Measurements from ENCODE around the gene KIF11. TPM values are rescaled to one million over a fixed set of nuclear protein-coding genes. Genes with fewer than 3 reads are reported as not detected.
A peak's percentile ranks its signal among the peaks of the same experiment; 100 is the strongest.

Gene KIF11
- total and polyA plus RNA-seq, 9 of the 15 experiments (the other 6 are each of a cell fraction or from before 2014, with no cell fraction given), result 11.3 to 54.4 (median 29.2) TPM

- TF ChIP-seq, protein P1, sequence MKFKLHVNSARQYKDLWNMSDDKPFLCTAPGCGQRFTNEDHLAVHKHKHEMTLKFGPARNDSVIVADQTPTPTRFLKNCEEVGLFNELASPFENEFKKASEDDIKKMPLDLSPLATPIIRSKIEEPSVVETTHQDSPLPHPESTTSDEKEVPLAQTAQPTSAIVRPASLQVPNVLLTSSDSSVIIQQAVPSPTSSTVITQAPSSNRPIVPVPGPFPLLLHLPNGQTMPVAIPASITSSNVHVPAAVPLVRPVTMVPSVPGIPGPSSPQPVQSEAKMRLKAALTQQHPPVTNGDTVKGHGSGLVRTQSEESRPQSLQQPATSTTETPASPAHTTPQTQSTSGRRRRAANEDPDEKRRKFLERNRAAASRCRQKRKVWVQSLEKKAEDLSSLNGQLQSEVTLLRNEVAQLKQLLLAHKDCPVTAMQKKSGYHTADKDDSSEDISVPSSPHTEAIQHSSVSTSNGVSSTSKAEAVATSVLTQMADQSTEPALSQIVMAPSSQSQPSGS (CRISPR knock-in tag; IDR thresholded peaks at IDR 0.05), result no peak
- no peak for TF ChIP-seq ESRRA (IDR thresholded peaks at IDR 0.05; ENCODE audit: borderline replicate concordance, low read depth)
- TF ChIP-seq FOXP1 (CRISPR knock-in tag; IDR thresholded peaks at IDR 0.05), result no peak
- peak; percentile 8 for TF ChIP-seq KDM5B (IDR thresholded peaks at IDR 0.05; ENCODE audit: insufficient replicate concordance, low read depth, low read length)
- TF ChIP-seq EHMT2 (IDR thresholded peaks at IDR 0.05), result no peak
- TF ChIP-seq ZNF253 (CRISPR knock-in tag; conservative IDR thresholded peaks at IDR 0.05), result no peak
These were observed 19.7 kb upstream of the KIF11 start (continued) for GRCh38 chr10:92573091-92573797.

GRCh38 chr10:92573798-92574547, 19.0 kb upstream of the KIF11 start, which contains the start of gene IDE:
TSS of gene IDE (minus strand) at chr10:92574093. CDS start at chr10:92574019, 74 bp downstream.
- Histone ChIP-seq H2AFZ (ENCODE audit: low read depth, low read length) (peak within 1 kb of the TSS; percentile 98), H4K20me1 (replicated peaks; ENCODE audit: control insufficient read depth, insufficient read depth, low read length) (peaks cover 17% of the 10 kb centered on the region), H3K4me2 (ENCODE audit: insufficient read depth, low read length) (peak within 1 kb of the TSS; percentile 95), H3K4me1 (replicated peaks in 1 of 2; ENCODE audit: control insufficient read depth in 2 of 2, insufficient read depth in 2 of 2, low read length in 2 of 2) (peaks cover 9 to 14% of the 10 kb centered on the region in 2 experiments; a peak in 4 of 5 replicates), H3K79me2 (ENCODE audit: control insufficient read depth, insufficient read depth, low read length) (peaks cover 64% of the 10 kb centered on the region), H3K9me3 (replicated peaks; ENCODE audit: control insufficient read depth, insufficient read depth, low read depth, low read length) (no peaks in the 10 kb centered on the region), H3K9ac (ENCODE audit: insufficient read depth in 1 of 2, low read depth in 2 of 2, low read length in 2 of 2) (peak within 1 kb of the TSS; percentile 97 to 98), H3K27me3 (ENCODE audit: control insufficient read depth in 2 of 2, insufficient read depth in 2 of 2, low read length in 2 of 2) (no peaks in the 10 kb centered on the region), H3K4me3 (peak within 1 kb of the TSS; percentile 87), H3K27ac (ENCODE audit: extremely low read depth, low read depth, low read length) (peak within 1 kb of the TSS; percentile 97), H3K9me1 (ENCODE audit: control insufficient read depth, insufficient read depth, low read length) (no peaks in the 10 kb centered on the region), H3K36me3 (ENCODE audit: control insufficient read depth, insufficient read depth, low read length) (peaks cover 23% of the 10 kb centered on the region)
- WGBS (ENCODE audit: insufficient coverage, low coverage, missing lambda C conversion rate), result under 1% methylated on average over 36 of the region's 80 CpGs
- ATAC-seq (peak; percentile 87), FAIRE-seq (peak; percentile 49), DNase-seq (ENCODE audit: extremely low read depth in 1 of 4, low spot score in 3 of 4) (peak; percentile 78 to 88 (median 83))
- in situ Hi-C loops (cut with MboI) (loop anchor here (10.0 kb wide), 1 partner anchor 59 kb away; no protein-coding TSS in a partner anchor), intact Hi-C loops (cut with micrococcal nuclease) (loop anchor here (1.0 to 10.0 kb wide), 2 partner anchors 57 to 189 kb away; no protein-coding TSS in a partner anchor)
- CTCF ChIA-PET (ENCODE audit: low intra/inter-chr PET ratio), result interaction anchor here (0.5 to 2.6 kb wide), 3 partner anchors 27 to 66 kb away, joined by 3 to 17 read pairs (median 3); no protein-coding TSS in a partner anchor
- BruUV-seq (replicated peaks), result TSS peak; percentile 69
- POLR2A ChIA-PET, result interaction anchor here (0.6 to 2.5 kb wide), 4 partner anchors 13 to 57 kb away, joined by 3 to 14 read pairs (median 3); no protein-coding TSS in a partner anchor
- TF ChIP-seq SIN3A (IDR thresholded peaks at IDR 0.05; ENCODE audit: borderline replicate concordance in 2 of 2, control insufficient read depth in 1 of 2, low read depth in 2 of 2, low read length in 2 of 2) (peak; percentile 41 to 45; a peak in 1 of 4 replicates), KAT7 (CRISPR knock-in tag; IDR thresholded peaks at IDR 0.05; ENCODE audit: borderline replicate concordance) (peak; percentile 92; the same call in 1 of the 2 replicates), RB1 (IDR thresholded peaks at IDR 0.05; ENCODE audit: low read depth) (peak; percentile 40; the same call in 1 of the 2 replicates), FIP1L1 (IDR thresholded peaks at IDR 0.05; ENCODE audit: low read depth, low read length, poor library complexity, severe bottlenecking) (peak; percentile 74)
- TF ChIP-seq, protein P2, sequence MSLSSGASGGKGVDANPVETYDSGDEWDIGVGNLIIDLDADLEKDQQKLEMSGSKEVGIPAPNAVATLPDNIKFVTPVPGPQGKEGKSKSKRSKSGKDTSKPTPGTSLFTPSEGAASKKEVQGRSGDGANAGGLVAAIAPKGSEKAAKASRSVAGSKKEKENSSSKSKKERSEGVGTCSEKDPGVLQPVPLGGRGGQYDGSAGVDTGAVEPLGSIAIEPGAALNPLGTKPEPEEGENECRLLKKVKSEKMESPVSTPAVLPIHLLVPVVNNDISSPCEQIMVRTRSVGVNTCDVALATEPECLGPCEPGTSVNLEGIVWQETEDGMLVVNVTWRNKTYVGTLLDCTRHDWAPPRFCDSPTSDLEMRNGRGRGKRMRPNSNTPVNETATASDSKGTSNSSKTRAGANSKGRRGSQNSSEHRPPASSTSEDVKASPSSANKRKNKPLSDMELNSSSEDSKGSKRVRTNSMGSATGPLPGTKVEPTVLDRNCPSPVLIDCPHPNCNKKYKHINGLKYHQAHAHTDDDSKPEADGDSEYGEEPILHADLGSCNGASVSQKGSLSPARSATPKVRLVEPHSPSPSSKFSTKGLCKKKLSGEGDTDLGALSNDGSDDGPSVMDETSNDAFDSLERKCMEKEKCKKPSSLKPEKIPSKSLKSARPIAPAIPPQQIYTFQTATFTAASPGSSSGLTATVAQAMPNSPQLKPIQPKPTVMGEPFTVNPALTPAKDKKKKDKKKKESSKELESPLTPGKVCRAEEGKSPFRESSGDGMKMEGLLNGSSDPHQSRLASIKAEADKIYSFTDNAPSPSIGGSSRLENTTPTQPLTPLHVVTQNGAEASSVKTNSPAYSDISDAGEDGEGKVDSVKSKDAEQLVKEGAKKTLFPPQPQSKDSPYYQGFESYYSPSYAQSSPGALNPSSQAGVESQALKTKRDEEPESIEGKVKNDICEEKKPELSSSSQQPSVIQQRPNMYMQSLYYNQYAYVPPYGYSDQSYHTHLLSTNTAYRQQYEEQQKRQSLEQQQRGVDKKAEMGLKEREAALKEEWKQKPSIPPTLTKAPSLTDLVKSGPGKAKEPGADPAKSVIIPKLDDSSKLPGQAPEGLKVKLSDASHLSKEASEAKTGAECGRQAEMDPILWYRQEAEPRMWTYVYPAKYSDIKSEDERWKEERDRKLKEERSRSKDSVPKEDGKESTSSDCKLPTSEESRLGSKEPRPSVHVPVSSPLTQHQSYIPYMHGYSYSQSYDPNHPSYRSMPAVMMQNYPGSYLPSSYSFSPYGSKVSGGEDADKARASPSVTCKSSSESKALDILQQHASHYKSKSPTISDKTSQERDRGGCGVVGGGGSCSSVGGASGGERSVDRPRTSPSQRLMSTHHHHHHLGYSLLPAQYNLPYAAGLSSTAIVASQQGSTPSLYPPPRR (CRISPR knock-in tag; IDR thresholded peaks at IDR 0.05; ENCODE audit: borderline replicate concordance), result no peak

Data from K562 (cell line).